Activated T-cell treated with anti-CD3 and anti-CD28 coated beads, Interleukin-2, amount 50 U/mL, for 48 hours (primary cell): Measurements from ENCODE around the gene PASK.

Experiments used
- DNase-seq, 2 experiments: peaks; one replicate each; pipeline ENCODE4 v3.0.0-alpha.2; 2020

PASK gene

DNA sequence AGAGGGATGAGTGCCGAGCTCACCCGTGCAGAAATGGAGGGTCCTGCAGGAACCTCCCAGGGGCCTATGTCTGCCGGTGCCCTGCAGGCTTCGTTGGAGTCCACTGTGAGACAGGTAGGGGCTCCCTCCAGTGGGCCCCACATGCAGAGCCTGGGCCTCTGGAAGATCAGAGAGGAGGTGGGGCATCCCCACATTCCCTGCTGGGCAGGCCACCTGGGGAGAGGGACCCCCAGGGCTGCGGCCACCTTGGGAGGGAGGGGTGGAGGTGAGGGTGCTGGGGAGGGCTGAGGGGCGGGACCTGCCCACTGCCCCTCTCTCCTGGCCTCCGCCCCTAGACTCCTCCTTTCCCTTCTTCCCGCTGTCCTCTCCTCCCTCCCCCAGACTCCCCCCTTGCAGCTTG lies 85.7 kb downstream of the PASK start:
- DNase-seq: peak in 1 of 2 experiments; percentile 12

DNA sequence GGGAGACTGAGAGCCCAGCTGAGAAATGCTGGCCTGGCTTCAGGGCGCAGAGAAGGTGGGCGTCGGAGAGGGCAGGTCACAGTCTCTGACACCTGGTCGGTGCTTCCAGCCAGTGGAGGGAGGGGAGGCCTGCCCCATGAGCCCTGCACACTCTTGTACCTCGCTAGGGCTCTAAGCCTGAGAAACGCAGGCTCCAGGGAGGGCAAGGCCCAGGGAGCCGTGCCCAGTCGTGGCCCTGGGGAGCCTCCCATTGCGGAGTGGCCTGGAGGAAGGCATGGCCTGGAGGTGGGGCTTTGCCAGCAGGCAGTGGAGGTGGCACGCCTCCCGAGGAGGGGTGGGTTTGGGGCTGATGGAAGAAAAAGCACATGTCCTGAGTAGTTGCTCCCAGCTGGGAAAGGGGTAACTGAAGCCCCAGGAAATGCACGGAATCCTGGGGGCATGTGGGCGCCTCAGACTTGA lies 86.2 kb downstream of the PASK start:
- peak; percentile 8 to 12 for DNase-seq

DNA sequence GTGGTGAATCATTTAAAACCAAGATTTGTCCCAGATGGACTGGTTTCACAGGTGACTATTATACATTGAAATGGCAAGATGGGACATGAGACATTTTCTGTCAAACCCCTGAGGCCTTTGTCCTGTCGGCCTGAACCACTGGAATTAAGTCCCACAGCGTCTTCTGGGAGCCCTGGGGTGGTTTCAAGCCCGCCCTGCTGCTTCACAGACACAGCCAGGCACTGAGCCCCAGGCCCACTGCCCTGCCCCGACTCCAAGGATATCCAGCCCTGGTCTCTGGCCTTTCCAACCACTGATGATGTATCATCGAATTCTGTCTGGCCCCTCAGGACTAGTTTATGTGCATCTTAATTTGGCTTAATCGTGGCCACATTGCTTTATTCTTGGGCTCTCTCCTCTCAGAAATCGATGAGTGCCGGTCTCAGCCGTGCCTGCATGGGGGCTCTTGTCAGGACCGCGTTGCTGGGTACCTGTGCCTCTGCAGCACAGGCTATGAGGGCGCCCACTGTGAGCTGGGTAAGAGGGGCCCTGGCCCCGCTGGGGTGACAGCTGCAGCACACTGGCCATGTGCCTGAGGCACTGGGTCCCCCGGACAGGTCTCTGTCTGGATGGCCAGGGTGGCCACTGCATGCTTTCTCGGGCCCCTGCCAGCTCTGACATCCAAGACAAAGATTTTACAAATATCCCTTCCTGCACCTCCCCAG lies 86.7 kb downstream of the PASK start:
- DNase-seq: peak in 1 of 2 experiments; percentile 6

DNA sequence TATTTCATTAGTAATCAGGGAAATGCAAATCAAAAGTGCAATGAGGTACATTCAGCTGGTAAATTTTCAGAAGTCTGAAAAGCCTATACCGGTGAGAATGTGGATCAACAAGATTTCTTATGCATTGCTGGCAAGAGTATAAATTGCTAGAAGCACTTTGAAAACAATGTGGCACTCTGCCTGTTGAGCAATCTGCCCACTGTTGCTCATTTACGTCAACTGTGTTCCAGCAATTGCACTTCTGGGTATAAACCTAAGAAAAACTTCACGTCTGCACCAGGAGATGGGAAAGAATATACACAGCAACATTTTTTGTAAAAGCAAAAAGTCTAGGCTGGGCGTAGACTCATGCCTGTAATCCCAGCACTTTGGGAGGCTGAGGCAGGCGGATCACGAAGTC lies 88.0 kb downstream of the PASK start:
- no peak for DNase-seq
